SK-N-SH (cell line): Measurements from ENCODE around the gene PRCC.

Experiments used
- CTCF ChIP-seq: fragments of 200-600 bp; sonication (generic); IDR thresholded peaks from 2 replicates; pipeline ENCODE4 v1.6.1; 2017; ENCODE audit warnings: antibody characterized with exemption, mild to moderate bottlenecking, moderate library complexity
- EZH2phosphoT487 ChIP-seq: fragments of 200-600 bp; sonication (generic); IDR thresholded peaks from 2 replicates; pipeline ENCODE4 v1.6.1; 2017; ENCODE audit warnings: low read depth, mixed run types, mild to moderate bottlenecking, antibody characterized with exemption, moderate library complexity, borderline replicate concordance
- FOXJ3 ChIP-seq: sonication (generic); formaldehyde crosslinking; IDR thresholded peaks from 2 replicates; pipeline ENCODE4 v1.5.1; 2020; ENCODE audit warnings: mild to moderate bottlenecking, missing genetic modification reagents
- GATA2 ChIP-seq: sonication (generic); formaldehyde crosslinking; IDR thresholded peaks from 2 replicates; pipeline ENCODE4 v1.5.0; 2020; ENCODE audit warnings: mild to moderate bottlenecking, missing genetic modification reagents
- RAD21 ChIP-seq: IDR thresholded peaks from 2 replicates; pipeline ENCODE4 v1.6.1; 2012; ENCODE audit warnings: mild to moderate bottlenecking, low read length
- SMC3 ChIP-seq: IDR thresholded peaks from 2 replicates; pipeline ENCODE4 v1.6.1; 2012; ENCODE audit warnings: low read depth, low read length, improper control_type of control experiment
- TEAD4 ChIP-seq: IDR thresholded peaks from 2 replicates; pipeline ENCODE4 v1.4.0; 2012; ENCODE audit warnings: mild to moderate bottlenecking, borderline replicate concordance; ENCODE audit not compliant: insufficient read depth

- no peak for TF ChIP-seq CTCF
- TF ChIP-seq TEAD4, result no peak
- no peak for TF ChIP-seq GATA2 (CRISPR knock-in tag)
- no peak for TF ChIP-seq FOXJ3 (CRISPR knock-in tag)
- no peak for TF ChIP-seq SMC3
- TF ChIP-seq RAD21, result no peak
- no peak for TF ChIP-seq EZH2phosphoT487
Measured at GRCh38 chr1:156721131-156721530, 46.2 kb upstream of the PRCC start.
